HG03064 (cell line): ENCODE results near the gene OR14I1.

Experiments used
- ATAC-seq: cut with Tn5 transposase; IDR thresholded peaks from one replicate; pipeline ENCODE4 v1.9.1; 2021; ENCODE audit warnings: low read depth; ENCODE audit not compliant: unreplicated experiment

Gene OR14I1

DNA sequence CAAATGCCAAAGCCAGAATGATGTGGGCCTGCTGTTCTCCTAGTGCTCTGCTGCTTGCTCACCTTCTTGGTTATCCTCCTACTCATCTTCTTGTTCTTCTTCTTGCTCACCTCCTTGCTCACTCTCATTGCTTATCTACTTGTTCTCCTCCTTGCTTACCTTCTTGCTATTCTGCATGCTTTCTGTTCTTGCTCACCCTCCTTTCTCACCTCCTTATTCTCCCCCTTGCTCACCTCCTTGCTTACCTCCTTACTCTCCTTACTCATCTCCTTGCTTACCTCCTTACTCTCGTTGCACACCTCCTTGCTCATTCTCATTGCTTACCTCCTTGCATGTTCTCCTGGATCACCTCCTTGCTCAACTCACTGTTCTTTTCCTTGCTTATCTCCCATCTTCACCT, at the start of gene OR14I1:
Gene OR14I1 (minus strand): TSS at position 53 of the 400 bp plus-strand sequence.
- ATAC-seq, result no peak

GRCh38 chr1:248751635-248752034, 49.1 kb upstream of the OR14I1 start:
- no peak for ATAC-seq

DNA sequence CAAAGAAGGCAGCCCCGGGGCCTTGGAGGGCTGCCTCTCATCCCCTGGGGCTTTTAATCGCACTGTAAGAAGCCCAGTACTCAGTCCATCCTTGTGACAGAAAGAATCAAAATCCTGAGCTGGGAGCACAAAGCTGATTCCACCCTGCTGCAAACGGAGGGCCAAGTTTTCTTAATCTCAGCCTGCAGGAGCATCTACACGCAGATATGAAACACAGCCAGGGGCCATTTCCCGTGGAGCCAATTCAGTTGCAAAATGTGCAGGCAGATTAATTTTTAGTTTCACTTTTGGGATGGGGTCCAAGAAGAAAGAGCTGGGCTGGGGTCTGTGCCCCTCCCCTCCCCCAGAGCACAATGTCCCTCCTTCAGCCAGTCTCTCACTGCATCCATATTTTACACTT, 48.6 kb upstream of the OR14I1 start:
- no peak for ATAC-seq

GRCh38 chr1:248750496-248750895, 47.9 kb upstream of the OR14I1 start:
- ATAC-seq, result no peak

DNA sequence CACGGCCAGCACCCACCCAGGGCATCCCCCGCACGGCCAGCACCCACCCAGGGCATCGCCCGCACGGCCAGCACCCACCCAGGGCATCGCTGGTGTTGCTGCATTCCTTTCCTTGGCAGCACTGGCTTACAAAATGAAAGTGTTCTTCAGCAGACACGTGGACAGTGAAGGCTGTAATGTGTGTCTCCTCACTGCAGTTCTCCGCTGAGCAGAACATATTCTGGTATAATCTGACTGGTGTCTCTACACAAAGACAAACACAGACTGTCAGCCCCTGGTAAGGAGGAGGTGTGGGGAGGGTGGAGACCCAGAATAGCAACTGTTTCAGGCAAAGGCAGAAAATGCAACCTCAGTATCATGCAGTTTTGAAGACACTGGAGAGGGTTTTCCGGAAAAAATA, 45.6 kb upstream of the OR14I1 start:
- ATAC-seq, result no peak

GRCh38 chr1:248740876-248741275, 38.3 kb upstream of the OR14I1 start:
- no peak for ATAC-seq

DNA sequence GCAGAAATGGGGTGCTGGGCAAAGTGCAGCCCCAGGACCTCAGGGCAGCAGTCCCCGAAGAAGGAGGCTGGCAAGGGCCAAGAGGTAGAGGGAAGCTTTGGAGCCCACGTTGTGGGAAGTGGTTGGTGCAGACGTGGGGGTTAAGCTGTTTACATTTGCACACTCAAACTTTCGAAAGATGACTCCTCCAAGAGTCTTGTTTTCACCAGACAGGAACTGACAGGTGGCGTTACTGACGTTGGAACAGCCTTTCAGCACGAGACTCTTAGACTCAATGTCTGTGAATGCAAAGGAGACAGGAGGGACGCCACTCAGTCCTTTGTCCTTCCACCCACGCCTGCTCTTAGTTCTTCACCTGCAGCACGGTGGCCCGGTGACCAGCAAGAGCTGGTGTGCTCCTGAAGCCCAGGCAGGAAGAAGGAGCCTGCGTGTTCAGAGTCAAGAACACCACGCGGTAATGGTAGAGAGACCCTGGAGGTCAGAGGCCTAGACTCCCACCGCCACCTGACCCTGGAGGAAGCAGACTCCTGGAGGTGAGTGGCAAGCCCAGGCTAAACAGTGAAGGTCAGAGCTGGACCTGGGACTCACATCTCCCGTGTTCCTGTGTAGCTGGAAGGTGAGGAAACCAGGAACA, 37.1 kb upstream of the OR14I1 start:
- ATAC-seq, result no peak

DNA sequence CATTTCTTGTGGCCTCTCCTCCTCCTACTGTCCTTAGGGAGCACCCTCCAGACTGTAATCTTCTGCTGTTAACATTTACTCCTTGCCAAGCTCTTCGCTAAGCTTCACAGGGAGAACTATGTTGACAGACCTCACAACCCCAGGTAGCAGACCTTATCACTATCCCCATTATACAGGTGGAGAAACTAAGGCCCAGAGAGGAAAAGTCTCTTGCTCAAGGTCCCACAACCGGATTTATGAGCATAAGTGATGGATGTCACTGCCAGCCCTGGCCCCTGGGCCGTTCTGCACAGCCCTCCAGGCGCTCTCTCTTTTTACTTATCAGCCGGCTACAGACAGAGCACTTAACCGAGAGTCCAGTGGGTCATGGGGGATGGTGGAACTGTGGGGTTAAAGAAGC, 34.9 kb upstream of the OR14I1 start:
- no peak for ATAC-seq

GRCh38 chr1:248736977-248737376, 34.4 kb upstream of the OR14I1 start:
- no peak for ATAC-seq

DNA sequence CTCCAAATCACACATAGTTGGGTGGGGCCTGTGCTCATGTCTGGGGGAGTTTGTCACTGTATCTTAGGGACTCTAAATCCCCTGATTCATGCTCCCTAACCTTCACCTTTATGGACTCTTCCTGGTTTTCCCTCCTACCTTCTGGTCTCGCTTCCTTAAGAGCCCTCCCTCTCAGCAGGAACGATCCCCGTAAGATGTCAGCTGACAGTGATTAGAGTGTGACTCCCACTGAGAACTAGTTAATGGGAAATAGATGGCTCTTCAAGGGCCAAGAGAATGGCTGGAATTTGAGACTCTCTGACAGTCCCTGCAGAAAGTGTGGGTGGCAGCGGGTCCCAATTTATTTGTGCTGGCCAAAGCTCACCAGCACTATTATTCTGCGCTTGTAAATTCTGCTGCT, 31.0 kb upstream of the OR14I1 start:
- no peak for ATAC-seq

GRCh38 chr1:248730507-248731335, 28.2 kb upstream of the OR14I1 start:
- ATAC-seq, result no peak

- no peak for ATAC-seq
These were observed 11.7 kb upstream of the OR14I1 start for GRCh38 chr1:248714248-248714647.

DNA sequence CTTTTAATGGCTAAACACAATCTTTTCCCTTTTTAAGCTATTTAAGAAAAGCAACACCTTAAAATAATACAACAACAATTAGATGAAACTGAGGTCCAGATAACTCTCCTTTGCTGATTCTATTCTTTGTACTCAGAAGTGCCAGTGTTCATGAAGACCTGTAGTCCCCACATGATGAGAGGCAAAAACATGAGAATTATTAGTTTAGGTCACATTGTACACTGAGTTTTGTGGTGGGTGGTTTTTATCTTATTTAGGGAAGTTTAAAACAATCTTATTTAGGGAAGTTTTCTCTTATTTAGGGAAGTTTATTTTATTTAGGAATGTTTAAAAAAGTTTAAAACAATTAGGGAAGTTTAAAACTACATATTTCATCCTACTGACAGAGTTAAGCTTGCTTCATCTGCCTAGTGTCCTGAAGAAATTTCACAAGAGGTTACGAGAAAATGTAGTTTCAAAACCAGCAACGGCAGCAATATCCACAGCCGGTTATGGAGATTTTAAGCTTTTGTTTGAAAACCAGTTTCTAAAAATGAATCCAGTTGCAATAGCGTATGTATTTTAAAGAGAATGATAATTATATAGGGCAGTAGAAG, 7.8 kb upstream of the OR14I1 start:
- no peak for ATAC-seq

DNA sequence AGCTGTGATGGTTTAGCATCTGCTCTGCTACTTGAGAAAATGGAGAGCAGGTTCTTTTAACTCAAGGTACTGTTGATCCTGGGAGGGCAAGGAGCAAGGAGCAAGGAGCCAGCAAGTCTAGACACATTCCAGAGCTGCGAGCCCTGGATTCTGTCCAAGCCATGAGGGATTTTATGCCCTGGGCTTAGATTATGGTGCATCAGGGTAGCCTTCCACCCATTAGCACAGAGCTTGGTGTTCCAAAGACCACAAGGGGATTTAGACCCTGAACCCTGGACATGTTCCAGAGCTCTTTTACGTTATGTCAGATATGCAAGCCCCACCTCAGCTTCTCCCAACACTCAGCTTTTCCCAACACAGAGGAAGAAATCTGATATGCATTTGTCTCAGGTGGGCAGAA, 2.0 kb upstream of the OR14I1 start:
- no peak for ATAC-seq

DNA sequence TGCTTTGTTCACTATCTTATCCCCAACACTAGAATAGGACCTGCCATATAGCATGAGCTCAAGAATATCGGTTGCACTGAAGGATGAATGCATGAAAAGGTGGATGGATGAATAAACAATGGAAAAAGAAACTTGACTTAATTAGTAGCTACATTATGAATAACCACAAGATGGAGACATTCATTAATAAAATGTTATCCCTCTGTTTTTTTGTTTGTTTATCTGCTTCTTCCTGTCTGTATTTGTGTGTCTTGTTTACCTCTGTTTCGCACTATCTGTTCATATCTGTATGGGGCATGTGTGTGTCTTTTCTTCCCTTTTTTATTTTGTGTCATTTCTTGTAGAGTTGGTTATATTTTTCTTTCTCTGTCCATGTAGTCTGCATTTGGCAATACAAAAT, 1.1 kb upstream of the OR14I1 start:
- ATAC-seq, result no peak

GRCh38 chr1:248699099-248699498, 3.5 kb downstream of the OR14I1 start:
- no peak for ATAC-seq

DNA sequence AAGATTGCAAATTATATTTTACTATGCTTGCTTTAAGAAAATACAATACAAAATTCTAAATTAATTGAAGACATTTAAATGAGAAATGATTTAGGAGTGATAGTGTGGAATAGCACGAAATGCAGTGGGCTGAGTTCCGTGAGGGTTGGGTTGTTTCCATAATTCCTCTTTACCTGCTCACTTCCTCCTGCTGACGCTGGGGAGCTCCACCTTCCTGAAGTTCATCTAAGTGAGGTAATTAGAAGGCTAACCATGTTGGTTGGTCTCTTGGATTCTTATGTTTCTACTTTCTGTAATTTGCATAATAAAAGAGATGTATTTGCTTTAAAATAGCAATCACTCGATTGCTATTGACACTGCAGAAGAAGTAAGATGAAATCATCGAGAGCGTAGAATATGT, 4.7 kb downstream of the OR14I1 start:
- no peak for ATAC-seq

- ATAC-seq, result no peak
These were observed 5.8 kb downstream of the OR14I1 start for GRCh38 chr1:248696774-248697173.

DNA sequence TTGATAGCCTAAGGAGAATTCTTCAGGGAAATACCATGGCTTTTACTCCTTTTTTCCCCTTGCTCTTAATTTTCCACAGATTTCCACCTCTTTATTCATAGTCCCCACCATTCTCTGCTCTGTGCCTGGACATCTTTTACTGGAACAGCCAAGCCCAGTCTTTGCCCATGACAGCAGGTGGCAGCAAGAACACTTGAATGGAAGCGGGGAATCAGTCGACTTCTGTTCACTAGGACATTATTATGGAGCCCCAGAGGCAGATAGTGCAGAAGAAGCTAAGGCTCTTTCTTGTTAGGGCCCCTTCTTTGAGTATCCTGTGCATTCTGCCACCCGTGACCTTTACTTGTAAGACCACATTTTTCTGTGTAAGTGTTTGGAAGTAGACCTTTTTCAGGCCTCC, 6.3 kb downstream of the OR14I1 start:
- ATAC-seq, result no peak

DNA sequence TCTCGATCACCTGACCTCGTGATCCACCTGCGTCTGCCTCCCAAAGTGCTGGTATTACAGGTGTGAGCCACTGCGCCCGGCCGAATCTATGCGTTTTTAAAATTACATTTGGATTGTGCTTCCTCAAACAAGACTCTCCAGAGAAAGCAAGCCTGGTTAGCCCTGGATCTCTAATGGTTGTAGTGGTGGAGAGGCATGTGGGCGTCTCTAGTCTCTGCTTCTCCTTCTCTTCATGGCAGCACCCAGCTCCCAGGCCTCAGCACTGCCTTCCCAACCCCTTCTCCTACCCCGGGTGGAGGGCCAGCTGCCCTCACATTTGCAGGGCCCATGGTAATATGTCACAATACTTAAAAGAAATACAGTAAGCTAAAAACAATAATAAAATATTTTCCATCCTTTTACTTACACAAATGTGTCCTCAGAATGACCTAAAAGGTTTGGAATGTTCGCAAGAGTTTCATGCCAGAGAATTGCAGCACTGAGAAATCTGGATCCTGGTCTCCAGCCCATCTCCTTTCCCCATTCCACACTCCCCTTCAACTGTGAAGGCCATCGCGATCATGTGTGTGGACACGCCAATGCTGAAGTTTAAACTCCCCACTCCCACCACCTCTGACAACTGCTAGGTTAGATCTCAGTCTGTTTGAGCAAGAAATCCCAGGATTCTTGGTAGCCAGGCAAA, 7.0 kb downstream of the OR14I1 start:
- no peak for ATAC-seq

DNA sequence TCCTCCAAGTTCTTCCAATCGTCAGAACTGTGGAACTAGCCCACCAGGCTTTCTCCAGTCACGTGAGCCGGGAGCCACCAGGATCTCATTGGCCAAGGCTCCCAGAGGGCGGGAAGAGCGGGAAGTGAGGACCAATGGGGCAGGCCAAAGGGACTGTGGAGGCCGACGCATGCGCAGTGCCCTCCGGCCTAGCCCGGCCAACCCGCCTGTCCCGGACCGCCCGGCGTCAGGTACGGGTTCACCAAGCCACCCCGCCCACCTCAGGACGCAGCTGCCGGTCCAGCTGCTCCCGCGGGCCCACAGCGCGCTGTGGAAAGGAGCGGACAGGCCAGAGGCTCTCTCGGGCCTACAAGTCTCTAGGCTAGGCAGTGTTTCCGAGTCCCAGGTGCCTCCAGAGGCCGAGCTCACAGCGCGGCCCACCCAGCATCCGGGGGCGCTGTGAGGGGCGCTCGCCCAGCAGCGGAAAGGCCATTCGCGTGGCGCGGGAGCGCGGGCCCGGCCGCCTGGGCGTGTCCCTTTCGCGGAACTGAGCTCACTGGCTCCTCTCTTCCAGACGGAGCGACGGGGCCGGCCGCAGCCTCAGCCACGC, 10.9 kb downstream of the OR14I1 start:
- ATAC-seq, result no peak
